HG03469 (cell line): ENCODE measurements around the gene HOXA11.

Experiments
- ATAC-seq: cut with Tn5 transposase; IDR thresholded peaks from one replicate; pipeline ENCODE4 v1.9.1; 2021; ENCODE audit warnings: mild to moderate bottlenecking, moderate library complexity, moderate number of reproducible peaks; ENCODE audit not compliant: unreplicated experiment

HOXA11 gene

GRCh38 chr7:27138472-27138871 lies 46.6 kb downstream of the HOXA11 start:
- ATAC-seq = no peak

GRCh38 chr7:27137640-27138315 lies 47.3 kb downstream of the HOXA11 start:
- ATAC-seq = no peak

- no peak for ATAC-seq
Observed at GRCh38 chr7:27134392-27134791, 50.6 kb downstream of the HOXA11 start.

GRCh38 chr7:27133409-27134231 lies 51.4 kb downstream of the HOXA11 start:
- ATAC-seq = no peak

- ATAC-seq = no peak
Observed at GRCh38 chr7:27132978-27133377, 52.1 kb downstream of the HOXA11 start.

GRCh38 chr7:27132214-27132613 lies 52.8 kb downstream of the HOXA11 start:
- ATAC-seq = no peak

GRCh38 chr7:27131390-27131819 lies 53.6 kb downstream of the HOXA11 start:
- ATAC-seq = no peak
